ENCODE data around the gene SLC13A3. TPM values are rescaled to one million over a fixed set of nuclear protein-coding genes. Genes with fewer than 3 reads are reported as not detected.

SLC13A3 gene
- total and polyA plus RNA-seq, 9 donors = 0.36 to 7.1 (median 4.6) TPM

GRCh38 chr20:46575937-46576461, 75.3 kb downstream of the SLC13A3 start:
- no peak overlapping the region for H3K27ac ChIP-seq
- no peak overlapping the region for H3K4me3 ChIP-seq
- TF ChIP-seq CTCF (IDR thresholded peaks at IDR 0.05) (no peak), EP300 (IDR thresholded peaks at IDR 0.05) (no peak), POLR2A (IDR thresholded peaks at IDR 0.05) (no peak)
- DNase-seq = no peak
- WGBS, 3 donors = 63 to 69% (median 67%) methylated on average over 9 of the region's 9 CpGs
- H3K9me3 ChIP-seq = no peaks in the 10 kb centered on the region
- no peaks in the 10 kb centered on the region for H3K27me3 ChIP-seq
- no peaks in the 10 kb centered on the region for H3K36me3 ChIP-seq
- intact Hi-C loops (cut with DNase I) = no loop called here
- H3K4me1 ChIP-seq (ENCODE audit: insufficient read depth) = no peaks in the 10 kb centered on the region

- no peaks in the 10 kb centered on the region for H3K36me3 ChIP-seq
- no peaks in the 10 kb centered on the region for H3K27me3 ChIP-seq
- no peak overlapping the region for H3K27ac ChIP-seq
- no peak overlapping the region for H3K4me3 ChIP-seq
- TF ChIP-seq POLR2A (IDR thresholded peaks at IDR 0.05) (no peak), EP300 (IDR thresholded peaks at IDR 0.05) (no peak), CTCF (IDR thresholded peaks at IDR 0.05) (no peak)
- intact Hi-C loops (cut with DNase I) = no loop called here
- no peaks in the 10 kb centered on the region for H3K9me3 ChIP-seq
- no peaks in the 10 kb centered on the region for H3K4me1 ChIP-seq (ENCODE audit: insufficient read depth)
- DNase-seq = no peak
- WGBS, 3 donors = 72 to 79% (median 74%) methylated on average over 5 of the region's 5 CpGs
Observed at GRCh38 chr20:46575394-46575793, 75.9 kb downstream of the SLC13A3 start.

- no peaks in the 10 kb centered on the region for H3K9me3 ChIP-seq
- H3K4me3 ChIP-seq = no peak overlapping the region
- no peaks in the 10 kb centered on the region for H3K27me3 ChIP-seq
- no peak for DNase-seq
- no peak for TF ChIP-seq CTCF (IDR thresholded peaks at IDR 0.05)
- TF ChIP-seq POLR2A (IDR thresholded peaks at IDR 0.05) = no peak
- no peak for TF ChIP-seq EP300 (IDR thresholded peaks at IDR 0.05)
- no peaks in the 10 kb centered on the region for H3K4me1 ChIP-seq (ENCODE audit: insufficient read depth)
- 75 to 81% (median 76%) methylated on average over 19 of the region's 19 CpGs for whole genome bisulfite sequencing, 3 donors
- intact Hi-C loops (cut with DNase I) = no loop called here
- no peak overlapping the region for H3K27ac ChIP-seq
- no peaks in the 10 kb centered on the region for H3K36me3 ChIP-seq
Observed at GRCh38 chr20:46573788-46574584, 77.3 kb downstream of the SLC13A3 start.

- no peak for DNase-seq
- intact Hi-C loops (cut with DNase I) = no loop called here
- no peaks in the 10 kb centered on the region for H3K36me3 ChIP-seq
- TF ChIP-seq POLR2A (IDR thresholded peaks at IDR 0.05) (no peak), CTCF (IDR thresholded peaks at IDR 0.05) (no peak), EP300 (IDR thresholded peaks at IDR 0.05) (no peak)
- WGBS, 3 donors = 55 to 62% (median 58%) methylated on average over 6 of the region's 6 CpGs
- no peak overlapping the region for H3K4me3 ChIP-seq
- H3K27ac ChIP-seq = no peak overlapping the region
- no peaks in the 10 kb centered on the region for H3K27me3 ChIP-seq
- H3K4me1 ChIP-seq (ENCODE audit: insufficient read depth) = peaks cover 3% of the 10 kb centered on the region
- no peaks in the 10 kb centered on the region for H3K9me3 ChIP-seq
Observed at GRCh38 chr20:46573234-46573633, 78.0 kb downstream of the SLC13A3 start.

All from ovary (tissue), 9 donors.